HepG2 (cell line): ENCODE measurements around the gene FAM3C. TPM values are rescaled to one million over a fixed set of nuclear protein-coding genes. Genes with fewer than 3 reads are reported as not detected.

Experiments
- ATAC-seq: fragments of 200-7000 bp; cut with Tn5 transposase; 3 replicates; pipeline ENCODE4 v1.9.1; 2020; ENCODE audit warnings: mild to moderate bottlenecking, moderate library complexity
- BruUV-seq: library from RNA; stranded (reverse); fragments of 400-500 nt; replicated peaks from 2 replicates; lab custom pipeline; 2021; lab: Mats Ljungman, UMichigan
- CTCF ChIA-PET: fragments of 300-600 bp; formaldehyde crosslinking; extraction: SDS; loops from one replicate; lab custom pipeline; 2021; ENCODE audit warnings: low total read pairs, inconsistent platforms, low intra/inter-chr PET ratio; lab: Yijun Ruan, JAX
- POLR2A ChIA-PET: fragments of 350-600 bp; sonication (Branson Sonifier 250); formaldehyde crosslinking; loops from one replicate; lab custom pipeline; 2020; ENCODE audit warnings: antibody characterized with exemption, inconsistent platforms; lab: Yijun Ruan, JAX
- DNase-seq: peaks from one replicate; pipeline ENCODE4 v3.0.0-alpha.2; 2015; ENCODE audit warnings: low spot score
- FAIRE-seq: peaks from 3 replicates; lab custom pipeline; 2011; peaks lifted over from hg19 to GRCh38; lab: Jason Lieb, UNC
- H2AFZ ChIP-seq: one replicate; pipeline ENCODE4 v1.6.1; 2011; ENCODE audit warnings: low read length, inconsistent platforms
- H3K27ac ChIP-seq: fragments of 300-600 bp; 3 replicates; pipeline ENCODE4 v1.8.0; 2011; ENCODE audit warnings: mixed run types, mild to moderate bottlenecking, mixed read lengths, low read length, inconsistent platforms; ENCODE audit not compliant: insufficient read depth; ENCODE audit errors: extremely low read length
- H3K27me3 ChIP-seq, 2 experiments: fragments of 200-600 bp in 1 of 2; 2 replicates in 1 of 2; 3 replicates in 1 of 2; pipeline versions ENCODE4 v1.6.0 to v1.8.0; 2011; ENCODE audit warnings: low read length in 2 of 2, mild to moderate bottlenecking in 2 of 2, moderate library complexity in 2 of 2, inconsistent platforms in 1 of 2; ENCODE audit not compliant: insufficient read depth in 2 of 2, control insufficient read depth in 1 of 2
- H3K36me3 ChIP-seq, 2 experiments: fragments of 200-600 bp in 1 of 2; replicated peaks in 1 of 2; 2 replicates in 1 of 2; 3 replicates in 1 of 2; pipeline versions ENCODE4 v1.5.1 to v1.8.0; 2011; ENCODE audit warnings: low read length in 2 of 2, inconsistent platforms in 1 of 2; ENCODE audit not compliant: insufficient read depth in 2 of 2, control insufficient read depth in 1 of 2
- H3K4me1 ChIP-seq: 2 replicates; pipeline ENCODE4 v1.5.1; 2012; ENCODE audit warnings: low read length, inconsistent platforms; ENCODE audit not compliant: insufficient read depth
- H3K4me2 ChIP-seq: 2 replicates; pipeline ENCODE4 v1.6.0; 2011; ENCODE audit warnings: low read depth, low read length, inconsistent platforms
- H3K4me3 ChIP-seq, 3 experiments: fragments of 200-600 bp in 1 of 3; sonication (generic), shearing (Covaris generic) in 1 of 3; replicated peaks in 1 of 3; 2 replicates each; pipeline ENCODE4 v1.5.1; 2011 to 2016; ENCODE audit warnings: low read length in 3 of 3, inconsistent platforms in 2 of 3, low read depth in 2 of 3, mild to moderate bottlenecking in 2 of 3, control low read depth in 1 of 3, mixed read lengths in 1 of 3; ENCODE audit not compliant: insufficient read depth in 1 of 3
- H3K79me2 ChIP-seq: one replicate; pipeline ENCODE4 v1.6.1; 2011; ENCODE audit warnings: low read length, inconsistent platforms; ENCODE audit not compliant: insufficient read depth
- H3K9ac ChIP-seq: 2 replicates; pipeline ENCODE4 v1.6.0; 2011; ENCODE audit warnings: mild to moderate bottlenecking, low read depth, low read length, inconsistent platforms; ENCODE audit not compliant: insufficient read depth
- H3K9me3 ChIP-seq: 2 replicates; pipeline ENCODE4 v1.5.1; 2012; ENCODE audit warnings: mild to moderate bottlenecking, low read length
- H4K20me1 ChIP-seq: 2 replicates; pipeline ENCODE4 v1.6.0; 2011; ENCODE audit warnings: inconsistent platforms, mild to moderate bottlenecking, low read length, moderate library complexity; ENCODE audit not compliant: insufficient read depth
- DMAP1 ChIP-seq: IDR thresholded peaks from 2 replicates; pipeline ENCODE4 v1.6.1; 2016
- NCOA2 ChIP-seq: sonication (generic); formaldehyde crosslinking; IDR thresholded peaks from 2 replicates; pipeline ENCODE4 v1.8.0; 2022; ENCODE audit warnings: inconsistent platforms
- ZNF317 ChIP-seq: sonication (generic); formaldehyde crosslinking; IDR thresholded peaks from 2 replicates; pipeline ENCODE4 v1.5.0; 2020; ENCODE audit warnings: mild to moderate bottlenecking, missing genetic modification reagents
- ZNF354B ChIP-seq: sonication (generic); formaldehyde crosslinking; IDR thresholded peaks from 2 replicates; pipeline ENCODE4 v1.8.0; 2022; ENCODE audit warnings: mild to moderate bottlenecking, missing genetic modification reagents
- ZNF775 ChIP-seq: sonication (generic); formaldehyde crosslinking; IDR thresholded peaks from 2 replicates; pipeline ENCODE4 v1.4.0; 2020; ENCODE audit warnings: missing genetic modification reagents, mild to moderate bottlenecking, moderate library complexity, borderline replicate concordance
- ZSCAN29 ChIP-seq: sonication (generic); formaldehyde crosslinking; conservative IDR thresholded peaks from 2 replicates; pipeline ENCODE4 v1.4.0; 2020; ENCODE audit warnings: mild to moderate bottlenecking, missing genetic modification reagents
- in situ Hi-C: cut with HindIII; loops from 2 replicates; pipeline ENCODE4 v1.10.0; 2017; ENCODE audit warnings: low pct_unique_long_range_greater_than_20kb; ENCODE audit not compliant: extremely low pct_ligation_motif_present
- intact Hi-C: fragments of 100-400 bp; cut with micrococcal nuclease; formaldehyde crosslinking; loops from one replicate; pipeline ENCODE4 v1.10.0; 2022; ENCODE audit not compliant: unreplicated experiment
- polyA plus RNA-seq, 8 experiments: library from polyadenylated mRNA; depleted of rRNA in 3 of 8; stranded (reverse) in 7 of 8; unstranded in 1 of 8; fragments of >200 nt; fragmentation: Illumina TruSeq in 4 of 8; extraction: Trizol in 4 of 8; gene quantifications; 2 replicates each; pipeline versions ENCODE4 v1.2.1 to v1.2.3, GENCODE V29; 2011 to 2016; ENCODE audit warnings: low read depth in 4 of 8, missing spikeins in 1 of 8, mixed read lengths in 1 of 8; ENCODE audit not compliant: insufficient read depth in 1 of 8
- total RNA-seq, 5 experiments: library from RNA; depleted of rRNA; stranded (reverse); fragments of >200 nt; fragmentation: Illumina TruSeq; extraction: Trizol; gene quantifications; 2 replicates each; pipeline ENCODE4 v1.2.3, GENCODE V29; 2016; ENCODE audit warnings: low read depth in 1 of 5
- TF ChIP-seq, protein P1 (sequence below): sonication (generic); formaldehyde crosslinking; conservative IDR thresholded peaks from 2 replicates; pipeline ENCODE4 v1.8.0; 2022; ENCODE audit warnings: missing genetic modification reagents
- TF ChIP-seq, protein P2 (sequence below): sonication (generic); formaldehyde crosslinking; IDR thresholded peaks from 2 replicates; pipeline ENCODE4 v1.9.0; 2021; ENCODE audit warnings: missing genetic modification reagents, borderline replicate concordance
- TF ChIP-seq, protein P3 (sequence below): IDR thresholded peaks from 2 replicates; pipeline ENCODE4 v1.6.1; 2016
- TF ChIP-seq, protein P4 (sequence below): sonication (generic); formaldehyde crosslinking; IDR thresholded peaks from 2 replicates; pipeline ENCODE4 v1.4.0; 2020; ENCODE audit warnings: missing genetic modification reagents

The FAM3C gene
- total and polyA plus RNA-seq, 2 of the 13 experiments (the other 11 are each of a cell fraction or from before 2014, with no cell fraction given), result 14.6 to 16.0 TPM

DNA sequence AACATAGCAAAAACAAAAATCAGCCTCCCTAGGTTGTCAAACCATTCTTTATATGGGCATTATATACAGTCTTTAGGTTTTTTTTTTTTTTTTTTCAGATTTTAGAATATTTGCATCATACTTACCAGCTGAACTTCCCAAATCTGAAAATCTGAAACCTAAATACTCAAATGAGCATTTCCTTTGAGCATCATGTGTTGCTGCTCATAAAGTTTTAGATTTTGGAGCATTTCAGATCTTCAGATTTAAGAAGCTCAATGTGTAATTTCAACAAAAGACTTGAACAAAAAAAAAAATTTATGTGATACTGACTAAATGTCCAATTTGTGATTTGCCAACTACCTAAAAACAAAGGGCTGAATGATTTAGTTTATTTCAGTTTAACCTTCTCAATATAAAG is 13.6 kb downstream of the FAM3C start:
- Histone ChIP-seq H3K4me1 (peaks cover 7% of the 10 kb centered on the region; the same call in 1 of the 2 replicates), H2AFZ (no peak overlapping the region), H3K36me3 (peaks cover 5 to 19% of the 10 kb centered on the region in 2 experiments; a peak in 4 of 5 replicates), H4K20me1 (no peaks in the 10 kb centered on the region), H3K4me2 (no peak overlapping the region), H3K27me3 (no peaks in the 10 kb centered on the region), H3K4me3 (no peak overlapping the region), H3K9me3 (no peaks in the 10 kb centered on the region), H3K79me2 (peaks cover 34% of the 10 kb centered on the region), H3K9ac (no peak overlapping the region), H3K27ac (no peak overlapping the region)
- ATAC-seq (no peak), FAIRE-seq (no peak), DNase-seq (no peak)
- BruUV-seq, result no TSS peak
- intact Hi-C loops (no loop called here), in situ Hi-C loops (no loop called here)
- TF ChIP-seq, protein P1, sequence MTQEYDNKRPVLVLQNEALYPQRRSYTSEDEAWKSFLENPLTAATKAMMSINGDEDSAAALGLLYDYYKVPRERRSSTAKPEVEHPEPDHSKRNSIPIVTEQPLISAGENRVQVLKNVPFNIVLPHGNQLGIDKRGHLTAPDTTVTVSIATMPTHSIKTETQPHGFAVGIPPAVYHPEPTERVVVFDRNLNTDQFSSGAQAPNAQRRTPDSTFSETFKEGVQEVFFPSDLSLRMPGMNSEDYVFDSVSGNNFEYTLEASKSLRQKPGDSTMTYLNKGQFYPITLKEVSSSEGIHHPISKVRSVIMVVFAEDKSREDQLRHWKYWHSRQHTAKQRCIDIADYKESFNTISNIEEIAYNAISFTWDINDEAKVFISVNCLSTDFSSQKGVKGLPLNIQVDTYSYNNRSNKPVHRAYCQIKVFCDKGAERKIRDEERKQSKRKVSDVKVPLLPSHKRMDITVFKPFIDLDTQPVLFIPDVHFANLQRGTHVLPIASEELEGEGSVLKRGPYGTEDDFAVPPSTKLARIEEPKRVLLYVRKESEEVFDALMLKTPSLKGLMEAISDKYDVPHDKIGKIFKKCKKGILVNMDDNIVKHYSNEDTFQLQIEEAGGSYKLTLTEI (CRISPR knock-in tag), result no peak
- TF ChIP-seq, protein P2, sequence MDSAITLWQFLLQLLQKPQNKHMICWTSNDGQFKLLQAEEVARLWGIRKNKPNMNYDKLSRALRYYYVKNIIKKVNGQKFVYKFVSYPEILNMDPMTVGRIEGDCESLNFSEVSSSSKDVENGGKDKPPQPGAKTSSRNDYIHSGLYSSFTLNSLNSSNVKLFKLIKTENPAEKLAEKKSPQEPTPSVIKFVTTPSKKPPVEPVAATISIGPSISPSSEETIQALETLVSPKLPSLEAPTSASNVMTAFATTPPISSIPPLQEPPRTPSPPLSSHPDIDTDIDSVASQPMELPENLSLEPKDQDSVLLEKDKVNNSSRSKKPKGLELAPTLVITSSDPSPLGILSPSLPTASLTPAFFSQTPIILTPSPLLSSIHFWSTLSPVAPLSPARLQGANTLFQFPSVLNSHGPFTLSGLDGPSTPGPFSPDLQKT (CRISPR knock-in tag), result no peak
- TF ChIP-seq DMAP1 (no peak), ZSCAN29 (CRISPR knock-in tag) (no peak), NCOA2 (no peak), ZNF354B (no peak), ZNF775 (CRISPR knock-in tag) (no peak), ZNF317 (CRISPR knock-in tag) (no peak)
- TF ChIP-seq, protein P3, sequence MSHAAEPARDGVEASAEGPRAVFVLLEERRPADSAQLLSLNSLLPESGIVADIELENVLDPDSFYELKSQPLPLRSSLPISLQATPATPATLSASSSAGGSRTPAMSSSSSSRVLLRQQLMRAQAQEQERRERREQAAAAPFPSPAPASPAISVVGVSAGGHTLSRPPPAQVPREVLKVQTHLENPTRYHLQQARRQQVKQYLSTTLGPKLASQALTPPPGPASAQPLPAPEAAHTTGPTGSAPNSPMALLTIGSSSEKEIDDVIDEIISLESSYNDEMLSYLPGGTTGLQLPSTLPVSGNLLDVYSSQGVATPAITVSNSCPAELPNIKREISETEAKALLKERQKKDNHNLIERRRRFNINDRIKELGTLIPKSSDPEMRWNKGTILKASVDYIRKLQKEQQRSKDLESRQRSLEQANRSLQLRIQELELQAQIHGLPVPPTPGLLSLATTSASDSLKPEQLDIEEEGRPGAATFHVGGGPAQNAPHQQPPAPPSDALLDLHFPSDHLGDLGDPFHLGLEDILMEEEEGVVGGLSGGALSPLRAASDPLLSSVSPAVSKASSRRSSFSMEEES (CRISPR knock-in tag), result no peak
- TF ChIP-seq, protein P4, sequence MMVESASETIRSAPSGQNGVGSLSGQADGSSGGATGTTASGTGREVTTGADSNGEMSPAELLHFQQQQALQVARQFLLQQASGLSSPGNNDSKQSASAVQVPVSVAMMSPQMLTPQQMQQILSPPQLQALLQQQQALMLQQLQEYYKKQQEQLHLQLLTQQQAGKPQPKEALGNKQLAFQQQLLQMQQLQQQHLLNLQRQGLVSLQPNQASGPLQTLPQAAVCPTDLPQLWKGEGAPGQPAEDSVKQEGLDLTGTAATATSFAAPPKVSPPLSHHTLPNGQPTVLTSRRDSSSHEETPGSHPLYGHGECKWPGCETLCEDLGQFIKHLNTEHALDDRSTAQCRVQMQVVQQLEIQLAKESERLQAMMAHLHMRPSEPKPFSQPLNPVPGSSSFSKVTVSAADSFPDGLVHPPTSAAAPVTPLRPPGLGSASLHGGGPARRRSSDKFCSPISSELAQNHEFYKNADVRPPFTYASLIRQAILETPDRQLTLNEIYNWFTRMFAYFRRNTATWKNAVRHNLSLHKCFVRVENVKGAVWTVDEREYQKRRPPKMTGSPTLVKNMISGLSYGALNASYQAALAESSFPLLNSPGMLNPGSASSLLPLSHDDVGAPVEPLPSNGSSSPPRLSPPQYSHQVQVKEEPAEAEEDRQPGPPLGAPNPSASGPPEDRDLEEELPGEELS, result no peak
- ChIA-PET CTCF (no interaction called here), POLR2A (interaction anchor here (1.1 kb wide), 1 partner anchor 14 kb away, joined by 4 read pairs; the partner anchor contains the start of gene FAM3C)
